IPS-11a (cell line): ENCODE data around the gene HIVEP3.
"Not testable (repeated sequence)": the region's sequence is repeated elsewhere in the genome, so short reads cannot be mapped to it uniquely, and the experiment has no call there.

Experiments used
- H3K4me3 ChIP-seq: one replicate; pipeline ENCODE4 v1.5.1; 2013; ENCODE audit warnings: low read depth, low read length, control low read depth

Gene HIVEP3

GRCh38 chr1:41576206-41576605 is 342.5 kb downstream of the HIVEP3 start:
- no peak overlapping the region for H3K4me3 ChIP-seq

- H3K4me3 ChIP-seq = no peak overlapping the region
These were observed 343.9 kb downstream of the HIVEP3 start for GRCh38 chr1:41574842-41575241.

GRCh38 chr1:41573785-41574713 is 344.7 kb downstream of the HIVEP3 start:
- no peak overlapping the region for H3K4me3 ChIP-seq

- H3K4me3 ChIP-seq = no peak overlapping the region
These were observed 345.5 kb downstream of the HIVEP3 start for GRCh38 chr1:41573194-41573593.

- H3K4me3 ChIP-seq = no peak overlapping the region
These were observed 346.5 kb downstream of the HIVEP3 start for GRCh38 chr1:41572224-41572623.

GRCh38 chr1:41571041-41571440 is 347.7 kb downstream of the HIVEP3 start:
- no peak overlapping the region for H3K4me3 ChIP-seq

GRCh38 chr1:41568204-41568603 is 350.5 kb downstream of the HIVEP3 start:
- H3K4me3 ChIP-seq = no peak overlapping the region

- no peak overlapping the region for H3K4me3 ChIP-seq
These were observed 351.8 kb downstream of the HIVEP3 start for GRCh38 chr1:41566969-41567368.

GRCh38 chr1:41566274-41566885 is 352.3 kb downstream of the HIVEP3 start:
- H3K4me3 ChIP-seq = no peak overlapping the region

- no peak overlapping the region for H3K4me3 ChIP-seq
These were observed 353.8 kb downstream of the HIVEP3 start for GRCh38 chr1:41564741-41565475.

GRCh38 chr1:41562328-41562727 is 356.4 kb downstream of the HIVEP3 start:
- H3K4me3 ChIP-seq = no peak overlapping the region

GRCh38 chr1:41560931-41561330 is 357.8 kb downstream of the HIVEP3 start:
- H3K4me3 ChIP-seq = no peak overlapping the region

- no peak overlapping the region for H3K4me3 ChIP-seq
These were observed 358.2 kb downstream of the HIVEP3 start for GRCh38 chr1:41560496-41560895.

GRCh38 chr1:41559331-41559730 is 359.4 kb downstream of the HIVEP3 start:
- H3K4me3 ChIP-seq = no peak overlapping the region

- H3K4me3 ChIP-seq = no peak overlapping the region
These were observed 360.0 kb downstream of the HIVEP3 start for GRCh38 chr1:41558761-41559171.

GRCh38 chr1:41557751-41558455 is 360.8 kb downstream of the HIVEP3 start:
- H3K4me3 ChIP-seq = no peak overlapping the region

GRCh38 chr1:41554746-41555145 is 364.0 kb downstream of the HIVEP3 start:
- H3K4me3 ChIP-seq = not testable (repeated sequence)

- no peak overlapping the region for H3K4me3 ChIP-seq
These were observed 370.8 kb downstream of the HIVEP3 start for GRCh38 chr1:41547781-41548560.

GRCh38 chr1:41547336-41547735 is 371.4 kb downstream of the HIVEP3 start:
- H3K4me3 ChIP-seq = no peak overlapping the region

- H3K4me3 ChIP-seq = no peak overlapping the region
These were observed 371.9 kb downstream of the HIVEP3 start for GRCh38 chr1:41546833-41547135.
